ENCODE data around the gene PIP5K1C. TPM values are rescaled to one million over a fixed set of nuclear protein-coding genes. Genes with fewer than 3 reads are reported as not detected.

The PIP5K1C gene
- total RNA-seq, 6 experiments from 2014 or later, result 5.3 to 9.8 (median 7.6) TPM

DNA sequence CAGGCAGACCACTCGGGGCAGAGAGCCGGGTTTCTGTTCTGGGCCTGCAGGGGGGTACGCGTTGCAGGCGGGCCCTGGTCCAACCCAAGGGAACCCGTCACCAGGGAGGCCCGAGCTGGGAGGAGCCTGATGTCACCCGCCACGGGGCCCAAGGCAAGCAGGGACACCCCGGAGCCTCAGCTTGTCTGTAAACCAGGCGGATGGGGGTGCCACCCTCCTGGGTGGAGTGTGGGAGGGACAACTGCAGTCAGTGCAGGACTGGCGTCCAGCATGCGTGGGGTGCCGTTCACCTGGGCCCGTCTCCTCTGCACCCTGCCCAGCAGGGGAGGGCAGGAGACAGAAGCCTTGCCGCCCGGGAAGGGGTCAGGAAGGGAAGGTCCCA lies 80.6 kb downstream of the PIP5K1C start:
- peak in 1 of 3 donors; percentile 26 for DNase-seq

DNA sequence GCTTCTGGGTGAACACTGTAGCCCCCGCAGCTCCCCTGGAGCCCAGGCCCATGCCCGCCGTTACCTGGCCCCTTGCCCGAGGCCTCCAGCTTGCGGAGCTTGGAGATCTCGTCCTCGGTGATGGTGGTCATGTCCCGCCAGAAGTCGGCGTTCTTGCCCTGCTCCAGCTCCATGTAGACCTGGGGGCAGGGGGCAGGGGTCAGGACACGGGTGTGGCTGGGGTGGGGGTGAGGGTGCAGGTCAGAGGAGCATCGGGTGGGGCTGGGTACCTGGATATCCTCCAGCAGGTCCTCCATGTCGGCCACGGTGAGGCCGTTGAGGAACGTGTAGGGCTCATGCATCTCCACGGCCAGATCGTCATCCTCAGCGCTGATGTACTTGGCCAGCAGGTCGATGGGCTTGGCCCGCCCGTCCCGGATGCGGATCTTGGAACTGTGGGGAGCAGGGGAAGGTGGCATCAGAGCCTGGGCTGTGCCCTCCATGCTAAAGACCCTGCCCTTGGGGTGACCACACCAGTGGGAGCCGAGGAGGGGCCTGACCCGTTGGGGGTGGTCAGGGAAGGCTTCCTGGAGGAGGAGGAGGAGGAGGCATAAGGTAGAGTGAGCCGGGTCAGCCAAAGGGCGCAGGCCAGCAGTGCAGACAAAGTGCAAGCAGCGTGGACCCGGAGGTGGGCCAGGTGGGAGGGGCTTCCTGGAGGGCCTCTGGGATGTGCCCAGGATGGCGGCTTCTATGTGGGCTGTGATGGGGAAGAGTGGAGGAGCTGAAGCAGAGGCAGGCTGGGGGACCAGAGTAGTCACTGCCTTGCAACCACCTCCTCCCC lies 81.2 kb downstream of the PIP5K1C start:
- Histone ChIP-seq H3K4me1 (no peaks in the 10 kb centered on the region), H3K9me3 (no peaks in the 10 kb centered on the region), H3K27me3 (no peaks in the 10 kb centered on the region), H3K4me3 (no peak overlapping the region), H3K27ac (no peak overlapping the region), H3K36me3 (peaks cover 0 to 15% (median 0%) of the 10 kb centered on the region in 4 donors)
- intact Hi-C loops (cut with DNase I), result loop anchor here in 1 of 2 donors (10.0 kb wide), 1 partner anchor 74 kb away; no protein-coding TSS in a partner anchor
- WGBS (ENCODE audit: insufficient coverage, low coverage, low lambda C conversion rate, missing lambda C conversion rate), result 71% methylated on average over 13 of the region's 31 CpGs
- ATAC-seq (no peak), DNase-seq (peak in 1 of 3 donors; percentile 21)
- TF ChIP-seq POLR2A (IDR thresholded peaks at IDR 0.05), result no peak
- TF ChIP-seq, protein P1, sequence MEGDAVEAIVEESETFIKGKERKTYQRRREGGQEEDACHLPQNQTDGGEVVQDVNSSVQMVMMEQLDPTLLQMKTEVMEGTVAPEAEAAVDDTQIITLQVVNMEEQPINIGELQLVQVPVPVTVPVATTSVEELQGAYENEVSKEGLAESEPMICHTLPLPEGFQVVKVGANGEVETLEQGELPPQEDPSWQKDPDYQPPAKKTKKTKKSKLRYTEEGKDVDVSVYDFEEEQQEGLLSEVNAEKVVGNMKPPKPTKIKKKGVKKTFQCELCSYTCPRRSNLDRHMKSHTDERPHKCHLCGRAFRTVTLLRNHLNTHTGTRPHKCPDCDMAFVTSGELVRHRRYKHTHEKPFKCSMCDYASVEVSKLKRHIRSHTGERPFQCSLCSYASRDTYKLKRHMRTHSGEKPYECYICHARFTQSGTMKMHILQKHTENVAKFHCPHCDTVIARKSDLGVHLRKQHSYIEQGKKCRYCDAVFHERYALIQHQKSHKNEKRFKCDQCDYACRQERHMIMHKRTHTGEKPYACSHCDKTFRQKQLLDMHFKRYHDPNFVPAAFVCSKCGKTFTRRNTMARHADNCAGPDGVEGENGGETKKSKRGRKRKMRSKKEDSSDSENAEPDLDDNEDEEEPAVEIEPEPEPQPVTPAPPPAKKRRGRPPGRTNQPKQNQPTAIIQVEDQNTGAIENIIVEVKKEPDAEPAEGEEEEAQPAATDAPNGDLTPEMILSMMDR (IDR thresholded peaks at IDR 0.05), result peak in 1 of 4 donors; percentile 4

More for the DNA sequence above, 80.6 kb downstream of the PIP5K1C start:
- TF ChIP-seq, protein P1 (IDR thresholded peaks at IDR 0.05), result no peak
- TF ChIP-seq POLR2A (IDR thresholded peaks at IDR 0.05), result no peak
- H3K4me1 ChIP-seq, result no peaks in the 10 kb centered on the region
- H3K27ac ChIP-seq, result no peak overlapping the region
- no peaks in the 10 kb centered on the region for H3K27me3 ChIP-seq
- H3K9me3 ChIP-seq, result no peaks in the 10 kb centered on the region
- ATAC-seq, result no peak
- peaks cover 0 to 15% (median 0%) of the 10 kb centered on the region in 4 donors for H3K36me3 ChIP-seq
- H3K4me3 ChIP-seq, result no peak overlapping the region
- WGBS (ENCODE audit: insufficient coverage, low coverage, low lambda C conversion rate, missing lambda C conversion rate), result no CpG with 5 or more reads among the region's 17 CpGs
- intact Hi-C loops (cut with DNase I), result loop anchor here (10.0 kb wide), 1 partner anchor 75 kb away; no protein-coding TSS in a partner anchor

DNA sequence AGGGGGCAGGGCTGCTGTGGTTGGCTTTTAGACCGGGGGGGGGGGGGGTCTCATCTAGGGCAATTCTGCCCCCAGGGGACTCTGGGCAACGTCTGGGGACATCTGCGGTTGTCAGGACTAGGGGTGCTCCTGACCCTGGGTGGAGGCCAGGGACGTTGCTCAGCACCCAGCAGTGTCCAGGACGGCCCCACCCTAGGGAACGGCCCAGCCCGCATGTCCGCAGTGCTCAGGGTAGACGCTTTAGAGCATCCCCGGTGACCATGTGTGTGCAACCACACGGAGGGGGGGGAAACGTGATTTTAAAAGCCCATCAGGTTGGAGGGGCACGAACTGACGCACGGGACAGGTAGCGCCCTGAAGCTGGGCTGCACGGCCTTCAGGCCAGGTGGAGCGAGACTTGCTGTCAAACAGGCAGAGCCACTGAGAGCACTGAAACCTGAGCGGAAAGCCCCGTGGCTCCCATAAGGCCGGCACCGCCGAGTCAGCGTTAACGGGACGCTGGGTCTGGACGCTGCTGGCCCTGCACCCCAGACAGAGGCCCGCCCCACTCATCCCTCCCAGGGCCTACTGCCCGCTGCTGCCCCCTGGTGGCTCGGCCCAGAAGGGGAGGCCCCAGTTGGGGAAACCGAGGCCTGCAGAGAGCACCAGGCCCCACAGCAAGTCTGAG lies 82.0 kb downstream of the PIP5K1C start:
- Histone ChIP-seq H3K4me1 (no peaks in the 10 kb centered on the region), H3K27ac (no peak overlapping the region), H3K36me3 (peaks cover 0 to 11% (median 0%) of the 10 kb centered on the region in 4 donors), H3K27me3 (no peaks in the 10 kb centered on the region), H3K9me3 (no peaks in the 10 kb centered on the region), H3K4me3 (no peak overlapping the region)
- 63% methylated on average over 2 of the region's 31 CpGs for WGBS (ENCODE audit: insufficient coverage, low coverage, low lambda C conversion rate, missing lambda C conversion rate)
- peak; percentile 71 to 78 (median 78) for DNase-seq
- TF ChIP-seq POLR2A (IDR thresholded peaks at IDR 0.05), result no peak
- TF ChIP-seq, protein P1 (IDR thresholded peaks at IDR 0.05), result peak; percentile 81 to 91 (median 83)
- ATAC-seq, result peak; percentile 76 to 92 (median 80)
- intact Hi-C loops (cut with DNase I), result loop anchor here in 1 of 2 donors (10.0 kb wide), 1 partner anchor 73 kb away; no protein-coding TSS in a partner anchor

DNA sequence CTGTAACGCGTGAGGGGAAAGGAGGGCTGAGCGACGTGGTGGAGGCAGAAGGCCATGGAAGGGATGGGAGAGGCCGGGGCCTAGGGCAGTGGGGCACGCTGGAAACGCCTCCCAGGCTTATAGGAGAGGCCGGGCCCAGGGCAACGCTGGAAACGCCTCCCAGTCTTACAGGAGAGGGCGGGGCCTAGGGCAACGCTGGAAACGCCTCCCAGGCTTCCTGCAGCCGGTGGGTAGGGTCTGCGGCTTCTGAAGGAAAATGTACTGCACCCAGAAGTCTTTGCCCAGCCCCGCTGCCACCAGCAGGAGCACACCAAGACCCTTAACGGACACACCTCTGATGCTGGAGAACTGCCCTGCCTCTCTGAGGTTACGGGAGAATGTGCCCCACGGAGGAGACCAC lies 82.8 kb downstream of the PIP5K1C start:
- DNase-seq, result peak in 1 of 3 donors; percentile 47
- H3K36me3 ChIP-seq, result peaks cover 0 to 11% (median 0%) of the 10 kb centered on the region in 4 donors
- H3K4me3 ChIP-seq, result peak overlapping the region in 1 of 3 donors; percentile 24
- 51% methylated on average over 7 of the region's 19 CpGs for WGBS (ENCODE audit: insufficient coverage, low coverage, low lambda C conversion rate, missing lambda C conversion rate)
- H3K4me1 ChIP-seq, result no peaks in the 10 kb centered on the region
- H3K27ac ChIP-seq, result no peak overlapping the region
- TF ChIP-seq, protein P1 (IDR thresholded peaks at IDR 0.05), result no peak
- no peak for TF ChIP-seq POLR2A (IDR thresholded peaks at IDR 0.05)
- peak; percentile 29 to 49 (median 44) for ATAC-seq
- intact Hi-C loops (cut with DNase I), result loop anchor here in 1 of 2 donors (10.0 kb wide), 1 partner anchor 73 kb away; no protein-coding TSS in a partner anchor
- no peaks in the 10 kb centered on the region for H3K9me3 ChIP-seq
- no peaks in the 10 kb centered on the region for H3K27me3 ChIP-seq
